Central memory CD4-positive, alpha-beta T cell (primary cell): ENCODE data around the gene CCDC89.
A peak's percentile ranks its signal among the peaks of the same experiment; 100 is the strongest.

Experiments used
- DNase-seq: peaks from one replicate; pipeline ENCODE4 v3.0.0; 2022

CCDC89 gene

DNA sequence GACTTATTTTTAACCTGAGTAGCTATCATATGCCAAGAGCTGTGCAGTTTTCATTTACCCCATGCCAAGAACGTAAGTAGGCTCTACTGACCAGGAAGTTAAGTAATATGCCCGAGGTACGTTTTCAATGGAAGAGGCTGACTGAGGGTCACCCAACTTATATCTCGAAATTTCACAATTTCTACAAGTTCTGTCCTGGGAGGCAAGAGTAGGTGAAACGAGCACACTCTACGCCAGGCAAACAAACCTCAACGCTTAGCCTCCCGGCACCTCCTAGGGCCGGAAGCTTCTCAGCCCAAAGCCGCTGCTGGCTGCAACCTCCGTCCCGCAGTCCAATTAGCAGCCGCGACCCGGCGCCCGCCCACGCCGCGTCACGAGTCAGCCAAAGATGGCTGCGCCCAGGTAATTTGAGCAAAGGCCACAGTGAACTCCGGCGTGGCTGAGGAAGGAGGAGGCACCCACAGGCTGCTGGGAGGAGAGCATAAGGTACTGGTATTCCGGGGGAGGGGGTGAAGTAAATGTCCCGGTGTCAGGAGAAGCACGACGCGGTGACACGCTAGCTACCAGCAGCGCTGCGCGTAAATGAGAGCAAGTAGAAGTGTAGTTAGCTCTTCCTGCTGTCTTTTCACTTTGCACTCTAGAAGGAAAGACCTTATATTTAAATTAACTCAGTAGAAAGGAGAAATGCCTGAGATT, 38.2 kb downstream of the CCDC89 start, which contains the start of gene TMEM126A:
Gene TMEM126A (plus strand): TSS at position 364 of the 696 bp plus-strand sequence. CDS start 2,289 bp downstream, outside the sequence.
- DNase-seq = peak; percentile 90

DNA sequence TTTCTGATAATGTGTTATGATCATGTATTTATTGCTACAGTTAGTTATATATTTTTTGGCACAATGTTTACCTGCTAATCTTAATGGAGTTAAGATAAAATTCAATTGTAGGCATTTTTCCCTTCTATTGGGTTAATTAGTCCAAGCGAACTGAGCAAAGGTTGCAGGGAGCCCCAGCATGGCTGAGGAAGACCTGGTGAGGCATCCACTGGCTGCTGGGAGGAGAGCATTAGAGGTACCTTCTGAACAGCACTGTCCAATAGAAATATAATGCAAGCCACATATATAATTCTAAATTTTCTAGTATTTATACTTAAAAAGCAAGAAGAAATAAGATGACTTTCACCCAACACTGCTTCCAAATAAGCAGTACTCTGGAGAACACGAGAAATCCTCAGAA, 38.9 kb downstream of the CCDC89 start:
- DNase-seq = no peak

DNA sequence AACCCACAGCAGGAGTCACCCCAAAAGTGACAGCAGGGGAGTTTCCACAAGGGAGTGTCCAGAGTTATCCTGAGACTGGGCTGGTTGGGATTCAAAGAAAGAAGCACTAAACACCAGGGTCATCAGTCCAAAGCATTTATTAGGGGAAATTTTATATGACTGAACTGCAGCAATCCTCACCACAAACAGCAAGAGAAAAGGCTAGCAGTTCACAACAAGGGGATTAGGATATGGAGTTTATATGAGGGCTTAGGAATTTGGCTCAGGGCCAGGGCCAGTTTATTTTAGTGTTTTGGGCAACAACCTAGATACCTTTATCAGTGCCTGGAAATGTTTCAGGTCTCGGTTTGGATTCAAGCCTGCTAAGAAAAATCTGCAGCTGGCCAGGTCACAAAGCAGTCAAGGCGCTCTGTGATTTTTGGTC, 42.8 kb downstream of the CCDC89 start:
- no peak for DNase-seq

DNA sequence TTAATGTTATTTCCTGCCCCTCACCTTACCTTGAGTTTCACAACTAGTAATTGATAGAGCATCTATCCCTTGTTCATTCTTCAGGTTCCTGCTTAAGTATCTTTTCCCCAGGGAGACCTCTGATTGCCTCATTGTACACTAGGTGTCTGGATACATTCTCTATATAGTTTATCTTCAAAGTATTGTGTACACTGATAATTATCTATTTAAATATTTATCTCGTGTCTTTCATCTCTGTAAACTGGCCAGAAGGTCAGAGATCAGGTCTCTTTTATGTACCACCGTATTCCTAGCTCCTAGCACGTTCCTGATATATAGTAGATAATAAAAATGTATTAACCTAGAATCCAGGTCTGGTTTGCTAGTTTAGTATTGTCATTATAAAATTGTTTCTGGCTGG, 51.2 kb downstream of the CCDC89 start:
- DNase-seq = no peak
